HG03432 (cell line): ENCODE measurements around the gene CALM3.
A peak's percentile ranks its signal among the peaks of the same experiment; 100 is the strongest.

Experiments
- ATAC-seq: cut with Tn5 transposase; IDR thresholded peaks from one replicate; pipeline ENCODE4 v1.9.1; 2021; ENCODE audit warnings: mild to moderate bottlenecking, moderate library complexity; ENCODE audit not compliant: unreplicated experiment

CALM3 gene

GRCh38 chr19:46599716-46600373, 1.3 kb upstream of the CALM3 start:
- no peak for ATAC-seq

- peak; percentile 78 for ATAC-seq
These were observed 479 bp upstream of the CALM3 start for GRCh38 chr19:46600384-46601317.

- ATAC-seq: no peak
These were observed 1.5 kb downstream of the CALM3 start for GRCh38 chr19:46602392-46603194.

- ATAC-seq: no peak
These were observed 2.1 kb downstream of the CALM3 start for GRCh38 chr19:46603195-46603637.

- ATAC-seq: no peak
These were observed 2.7 kb downstream of the CALM3 start for GRCh38 chr19:46603752-46604231.

- no peak for ATAC-seq
These were observed 3.7 kb downstream of the CALM3 start for GRCh38 chr19:46604781-46605355.

- no peak for ATAC-seq
These were observed 4.3 kb downstream of the CALM3 start for GRCh38 chr19:46605356-46605821.

- no peak for ATAC-seq
These were observed 4.9 kb downstream of the CALM3 start for GRCh38 chr19:46606019-46606418.

- no peak for ATAC-seq
These were observed 5.7 kb downstream of the CALM3 start for GRCh38 chr19:46606681-46607447.

- ATAC-seq: no peak
These were observed 6.3 kb downstream of the CALM3 start for GRCh38 chr19:46607448-46607841.

GRCh38 chr19:46608178-46608577, 7.0 kb downstream of the CALM3 start:
- ATAC-seq: no peak

- no peak for ATAC-seq
These were observed 7.6 kb downstream of the CALM3 start for GRCh38 chr19:46608581-46609345.

GRCh38 chr19:46609511-46610412, 8.6 kb downstream of the CALM3 start:
- no peak for ATAC-seq

- no peak for ATAC-seq
These were observed 9.3 kb downstream of the CALM3 start for GRCh38 chr19:46610413-46610775.

- ATAC-seq: no peak
These were observed 10.0 kb downstream of the CALM3 start for GRCh38 chr19:46610851-46611770.

- no peak for ATAC-seq
These were observed 10.6 kb downstream of the CALM3 start for GRCh38 chr19:46611776-46612175.

GRCh38 chr19:46613525-46613924, 12.4 kb downstream of the CALM3 start:
- no peak for ATAC-seq
